DMS 273 (cell line): Measurements from ENCODE around the gene STXBP5.

Experiments
- DNase-seq: peaks from one replicate; lab custom pipeline; 2025; ENCODE audit not compliant: unreplicated experiment; lab: John Stamatoyannopoulos, UW

Gene STXBP5

GRCh38 chr6:147204060-147204785 lies at the start of gene STXBP5:
Gene STXBP5, plus strand, starts transcription at chr6:147204417. Its CDS starts 116 bp downstream, at chr6:147204533.
- peak; percentile 75 for DNase-seq

- no peak for DNase-seq
Measured at GRCh38 chr6:147154454-147154853, 49.8 kb upstream of the STXBP5 start.

GRCh38 chr6:147156218-147156617 lies 48.0 kb upstream of the STXBP5 start:
- no peak for DNase-seq

GRCh38 chr6:147156799-147157382 lies 47.3 kb upstream of the STXBP5 start:
- no peak for DNase-seq

- no peak for DNase-seq
Measured at GRCh38 chr6:147157930-147158329, 46.3 kb upstream of the STXBP5 start.

GRCh38 chr6:147158881-147159280 lies 45.3 kb upstream of the STXBP5 start:
- no peak for DNase-seq

GRCh38 chr6:147159536-147160374 lies 44.5 kb upstream of the STXBP5 start:
- no peak for DNase-seq

GRCh38 chr6:147160593-147160992 lies 43.6 kb upstream of the STXBP5 start:
- DNase-seq = no peak

- DNase-seq = no peak
Measured at GRCh38 chr6:147161253-147161973, 42.8 kb upstream of the STXBP5 start.

GRCh38 chr6:147161974-147162495 lies 42.2 kb upstream of the STXBP5 start:
- no peak for DNase-seq

GRCh38 chr6:147164761-147165160 lies 39.5 kb upstream of the STXBP5 start:
- DNase-seq = no peak

GRCh38 chr6:147166360-147166944 lies 37.8 kb upstream of the STXBP5 start:
- DNase-seq = peak; percentile 3

- DNase-seq = no peak
Measured at GRCh38 chr6:147166992-147167391, 37.2 kb upstream of the STXBP5 start.

- no peak for DNase-seq
Measured at GRCh38 chr6:147167576-147168461, 36.4 kb upstream of the STXBP5 start.

GRCh38 chr6:147169529-147169928 lies 34.7 kb upstream of the STXBP5 start:
- no peak for DNase-seq

- no peak for DNase-seq
Measured at GRCh38 chr6:147170269-147170668, 33.9 kb upstream of the STXBP5 start.

GRCh38 chr6:147173140-147173539 lies 31.1 kb upstream of the STXBP5 start:
- no peak for DNase-seq

- peak; percentile 2 for DNase-seq
Measured at GRCh38 chr6:147173675-147174308, 30.4 kb upstream of the STXBP5 start.

- DNase-seq = no peak
Measured at GRCh38 chr6:147176795-147177194, 27.4 kb upstream of the STXBP5 start.
